ENCODE results near the gene CRYZ. TPM values are rescaled to one million over a fixed set of nuclear protein-coding genes. Genes with fewer than 3 reads are reported as not detected.
"Not testable (repeated sequence)": the region's sequence is repeated elsewhere in the genome, so short reads cannot be mapped to it uniquely, and the experiment has no call there.

The CRYZ gene
- total and polyA plus RNA-seq, 4 experiments from 2014 or later: 18.4 to 66.9 (median 37.3) TPM

- H3K27ac Mint-ChIP-seq; H3K27me3 ChIP-seq (ENCODE audit: insufficient read depth, low read length); H3K4me3 ChIP-seq (ENCODE audit: low read length in 2 of 2); POLR2A ChIA-PET (ENCODE audit: partially characterized antibody); H3K4me1 Mint-ChIP-seq; DNase-seq; H3K36me3 Mint-ChIP-seq; H3K36me3 ChIP-seq (ENCODE audit: insufficient read depth, low read length); H3K9me3 ChIP-seq (ENCODE audit: control insufficient read depth in 1 of 2, low read length in 2 of 2); H3K27ac ChIP-seq (ENCODE audit: low read depth, low read length); intact Hi-C loops (cut with micrococcal nuclease); CTCF ChIA-PET (ENCODE audit: partially characterized antibody); H3K4me1 ChIP-seq (ENCODE audit: insufficient read depth, low read length); H3K4me3 Mint-ChIP-seq: not testable (repeated sequence)
- Mint-ChIP-seq H3K9me3 (peaks cover 5 to 24% (median 12%) of the 10 kb centered on the region in 8 donors), H3K27me3 (peaks cover 15 to 21% of the 10 kb centered on the region in 2 donors)
Observed at GRCh38 chr1:74670866-74671265, 62.0 kb downstream of the CRYZ start.

Other genes starting within 250 kb of the CRYZ start
- not detected for gene LRRC53, start 220.4 kb downstream of the CRYZ start, total RNA-seq
- gene LRRC53, start 220.4 kb downstream of the CRYZ start, polyA plus RNA-seq: not detected
- gene ERICH3, start 59.3 kb downstream of the CRYZ start, total RNA-seq: not detected
- gene ERICH3, start 59.3 kb downstream of the CRYZ start, polyA plus RNA-seq: not detected
- gene TYW3, start 102 bp upstream of the CRYZ start, total RNA-seq: 10 to 100 TPM; 17.0 to 19.9 TPM
- gene TYW3, start 102 bp upstream of the CRYZ start, polyA plus RNA-seq: 10 to 100 TPM in 1 of 2 donors, 1 to 10 TPM in 1; 7.3 to 12.9 TPM